Activated CD8-positive, alpha-beta T cell treated with anti-CD3 and anti-CD28 coated beads for 36 hours (primary cell): ENCODE data around the gene NCAPH2. TPM values are rescaled to one million over a fixed set of nuclear protein-coding genes. Genes with fewer than 3 reads are reported as not detected.

ENCODE experiments used
- ATAC-seq: fragments of 200-7000 bp; cut with Tn5 transposase; one replicate; pipeline ENCODE4 v1.10.0; 2021; ENCODE audit warnings: mild to moderate bottlenecking, moderate library complexity
- CTCF ChIA-PET: fragments of 350-600 bp; sonication (Branson Sonifier 250); formaldehyde crosslinking; loops from one replicate; lab custom pipeline; 2021; ENCODE audit warnings: antibody characterized with exemption; lab: Charles Lee
- POLR2A ChIA-PET: fragments of 350-600 bp; sonication (Branson Sonifier 250); formaldehyde crosslinking; loops from one replicate; lab custom pipeline; 2021; ENCODE audit warnings: antibody characterized with exemption; lab: Charles Lee
- DNase-seq: peaks from one replicate; pipeline ENCODE4 v3.0.0-alpha.2; 2020
- H3K27ac Mint-ChIP-seq: one replicate; pipeline ENCODE4 v1.8.0; 2021; ENCODE audit warnings: mild to moderate bottlenecking, mixed read lengths
- H3K27me3 Mint-ChIP-seq: one replicate; pipeline ENCODE4 v1.8.0; 2021; ENCODE audit warnings: mixed read lengths
- H3K36me3 Mint-ChIP-seq: one replicate; pipeline ENCODE4 v1.8.0; 2021; ENCODE audit warnings: low read depth, mixed read lengths
- H3K4me1 Mint-ChIP-seq: one replicate; pipeline ENCODE4 v1.8.0; 2021; ENCODE audit warnings: low read depth, mixed read lengths
- H3K4me3 Mint-ChIP-seq: one replicate; pipeline ENCODE4 v1.8.0; 2021; ENCODE audit warnings: mild to moderate bottlenecking, moderate library complexity, mixed read lengths
- H3K9me3 Mint-ChIP-seq: one replicate; pipeline ENCODE4 v1.8.0; 2021; ENCODE audit warnings: mixed read lengths
- CTCF ChIP-seq: fragments of 200-600 bp; IDR thresholded peaks from one replicate; pipeline ENCODE4 v1.8.0; 2022; ENCODE audit warnings: antibody characterized with exemption, mild to moderate bottlenecking
- intact Hi-C: fragments of 100-400 bp; cut with micrococcal nuclease; formaldehyde crosslinking; loops from one replicate; pipeline ENCODE4 v1.10.0; 2022
- total RNA-seq, 2 experiments: library from RNA; stranded (reverse); gene quantifications; one replicate each; pipeline ENCODE4 v1.2.3, GENCODE V29; 2021

The NCAPH2 gene
- total RNA-seq, 2 experiments from 2014 or later = 121 to 126 TPM

GRCh38 chr22:50525104-50525857 is 17.3 kb downstream of the NCAPH2 start, which contains the start of gene SCO2:
Gene SCO2 (minus strand): TSS chr22:50525598. CDS start chr22:50524411, 1,187 bp downstream.
- Mint-ChIP-seq H3K9me3 (no peaks in the 10 kb centered on the region), H3K4me3 (peak within 1 kb of the TSS; percentile 94), H3K27ac (peak within 1 kb of the TSS; percentile 88), H3K4me1 (peaks cover 25% of the 10 kb centered on the region), H3K36me3 (peaks cover 28% of the 10 kb centered on the region), H3K27me3 (no peaks in the 10 kb centered on the region)
- CTCF ChIA-PET = interaction anchor here (0.6 to 4.3 kb wide), 49 partner anchors 10 to 563 kb away, joined by 3 to 80 read pairs (median 4); partner anchors contain the start of genes ARSA, CHKB, HDAC10 and KLHDC7B
- DNase-seq (peak; percentile 99), ATAC-seq (peak; percentile 59)
- POLR2A ChIA-PET = interaction anchor here (0.8 to 6.7 kb wide), 37 partner anchors 10 to 335 kb away, joined by 3 to 175 read pairs (median 4); partner anchors contain the start of genes ADM2, ARSA, CHKB and CPT1B
- TF ChIP-seq CTCF = no peak
- intact Hi-C loops = loop anchor here (5.0 kb wide), 1 partner anchor 57 kb away; the partner anchor contains the start of gene CHKB

GRCh38 chr22:50525858-50526107 is 17.8 kb downstream of the NCAPH2 start:
- H3K9me3 Mint-ChIP-seq = no peaks in the 10 kb centered on the region
- H3K27me3 Mint-ChIP-seq = no peaks in the 10 kb centered on the region
- intact Hi-C loops = loop anchor here (5.0 kb wide), 1 partner anchor 57 kb away; the partner anchor contains the start of gene CHKB
- ChIA-PET CTCF (interaction anchor here (0.6 to 4.3 kb wide), 49 partner anchors 9 to 564 kb away, joined by 3 to 80 read pairs (median 4); partner anchors contain the start of genes ARSA, CHKB, HDAC10 and KLHDC7B), POLR2A (interaction anchor here (0.7 to 6.7 kb wide), 38 partner anchors 10 to 336 kb away, joined by 3 to 175 read pairs (median 4); partner anchors contain the start of genes ADM2, ARSA, CHKB and CPT1B)
- DNase-seq = no peak
- H3K4me1 Mint-ChIP-seq = peaks cover 25% of the 10 kb centered on the region
- H3K27ac Mint-ChIP-seq = peak overlapping the region; percentile 75
- peak overlapping the region; percentile 94 for H3K4me3 Mint-ChIP-seq
- no peak for ATAC-seq
- peaks cover 28% of the 10 kb centered on the region for H3K36me3 Mint-ChIP-seq
- TF ChIP-seq CTCF = no peak

DNA sequence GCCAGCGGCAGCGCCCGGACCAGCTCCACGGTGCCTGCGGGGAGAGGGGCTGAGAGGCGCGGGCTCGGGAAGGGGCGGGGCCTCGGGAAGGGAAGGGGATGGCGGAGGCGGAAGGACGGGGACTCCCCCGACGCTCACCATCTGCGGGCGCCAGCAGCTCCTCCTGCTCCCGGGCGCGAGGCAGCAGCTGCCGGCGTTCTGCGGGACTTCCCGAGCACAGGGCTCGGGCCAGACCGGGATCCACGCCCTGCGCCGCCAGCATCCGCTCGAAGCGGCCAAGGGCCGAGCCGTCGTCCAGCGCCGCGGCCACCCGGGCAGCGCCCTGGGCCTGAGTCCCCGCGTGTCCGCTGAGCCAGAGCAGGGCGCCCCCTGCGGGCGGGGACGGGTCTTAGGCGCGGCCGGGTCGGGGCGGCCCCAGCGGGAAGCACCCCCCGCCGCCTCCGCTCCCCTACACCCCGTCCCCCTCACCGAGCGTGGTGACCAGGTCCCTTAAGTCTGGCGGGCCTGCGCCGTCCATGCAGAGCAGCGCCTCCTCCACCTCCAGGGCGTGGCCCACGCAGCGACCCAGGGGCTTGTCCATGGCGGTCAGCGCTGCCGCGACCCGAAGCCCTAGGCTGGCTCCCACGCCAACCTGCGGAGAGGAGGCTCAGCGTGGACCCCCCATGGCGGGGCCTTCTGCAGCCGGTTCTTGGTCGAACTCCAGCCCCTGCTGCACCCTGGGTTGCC is 18.2 kb downstream of the NCAPH2 start:
- Mint-ChIP-seq H3K27me3 (no peaks in the 10 kb centered on the region), H3K9me3 (no peaks in the 10 kb centered on the region), H3K36me3 (peaks cover 26% of the 10 kb centered on the region), H3K4me3 (peak overlapping the region; percentile 94), H3K4me1 (peaks cover 25% of the 10 kb centered on the region), H3K27ac (peak overlapping the region; percentile 88)
- POLR2A ChIA-PET = interaction anchor here (0.7 to 6.7 kb wide), 39 partner anchors 11 to 336 kb away, joined by 3 to 175 read pairs (median 5); partner anchors contain the start of genes ADM2, ARSA, CHKB and CPT1B
- intact Hi-C loops = loop anchor here (5.0 kb wide), 1 partner anchor 56 kb away; the partner anchor contains the start of gene CHKB
- peak; percentile 89 for TF ChIP-seq CTCF
- CTCF ChIA-PET = interaction anchor here (0.8 to 4.3 kb wide), 43 partner anchors 9 to 564 kb away, joined by 3 to 80 read pairs (median 5); partner anchors contain the start of genes ARSA, CHKB, HDAC10 and KLHDC7B
- ATAC-seq = peak; percentile 52
- peak; percentile 90 for DNase-seq

GRCh38 chr22:50526834-50527801 is 19.1 kb downstream of the NCAPH2 start:
- H3K4me1 Mint-ChIP-seq = peaks cover 25% of the 10 kb centered on the region
- CTCF ChIA-PET = interaction anchor here (0.7 to 4.3 kb wide), 6 partner anchors 9 to 93 kb away, joined by 3 to 80 read pairs (median 37); partner anchors contain the start of genes LMF2, NCAPH2 and SYCE3

More at GRCh38 chr22:50526834-50527801, 19.1 kb downstream of the NCAPH2 start:
- Mint-ChIP-seq H3K36me3 (peaks cover 26% of the 10 kb centered on the region), H3K9me3 (no peaks in the 10 kb centered on the region), H3K27ac (peak overlapping the region; percentile 88), H3K27me3 (no peaks in the 10 kb centered on the region), H3K4me3 (peak overlapping the region; percentile 94)
- TF ChIP-seq CTCF = no peak
- intact Hi-C loops = loop anchor here (5.0 kb wide), 1 partner anchor 55 kb away; the partner anchor contains the start of gene CHKB
- ATAC-seq (peak; percentile 11), DNase-seq (peak; percentile 71)
- POLR2A ChIA-PET = interaction anchor here (0.9 to 6.7 kb wide), 9 partner anchors 11 to 99 kb away, joined by 3 to 175 read pairs (median 8); partner anchors contain the start of genes CHKB, KLHDC7B, LMF2 and NCAPH2
